Smooth muscle cell (in vitro differentiated cells): ENCODE data around the gene GLIS1. TPM values are rescaled to one million over a fixed set of nuclear protein-coding genes. Genes with fewer than 3 reads are reported as not detected.

ENCODE experiments used
- DNase-seq: peaks from one replicate; lab custom pipeline; 2025; ENCODE audit not compliant: unreplicated experiment; lab: John Stamatoyannopoulos, UW
- H2AFZ ChIP-seq: fragments of 200-600 bp; sonication (generic); 2 replicates; pipeline ENCODE4 v1.6.0; 2016; ENCODE audit warnings: antibody characterized with exemption, low read depth, mild to moderate bottlenecking
- H3F3A ChIP-seq: fragments of 200-600 bp; sonication (generic); 2 replicates; pipeline ENCODE4 v1.6.0; 2017; ENCODE audit warnings: antibody characterized with exemption, low read depth
- H3K27ac ChIP-seq: fragments of 200-600 bp; sonication (generic); 2 replicates; pipeline ENCODE4 v1.5.1; 2016; ENCODE audit warnings: low read depth, mild to moderate bottlenecking
- H3K27me3 ChIP-seq: fragments of 200-600 bp; sonication (generic); 2 replicates; pipeline ENCODE4 v1.6.1; 2016; ENCODE audit warnings: low read depth, mild to moderate bottlenecking
- H3K36me3 ChIP-seq: fragments of 200-600 bp; sonication (generic); 2 replicates; pipeline ENCODE4 v1.5.1; 2016; ENCODE audit warnings: low read depth
- H3K4me1 ChIP-seq: fragments of 200-600 bp; sonication (generic); 2 replicates; pipeline ENCODE4 v1.5.1; 2016; ENCODE audit warnings: low read depth
- H3K4me2 ChIP-seq: fragments of 200-600 bp; sonication (generic); 2 replicates; pipeline ENCODE4 v1.6.0; 2016; ENCODE audit warnings: mild to moderate bottlenecking
- H3K4me3 ChIP-seq: fragments of 200-600 bp; sonication (generic); 2 replicates; pipeline ENCODE4 v1.5.1; 2016; ENCODE audit warnings: mild to moderate bottlenecking
- H3K79me2 ChIP-seq: fragments of 200-600 bp; sonication (generic); 2 replicates; pipeline ENCODE4 v1.6.0; 2016; ENCODE audit warnings: low read depth, mild to moderate bottlenecking
- H3K9ac ChIP-seq: fragments of 200-600 bp; sonication (generic); 2 replicates; pipeline ENCODE4 v1.6.0; 2016; ENCODE audit warnings: low read depth
- H3K9me3 ChIP-seq: fragments of 200-600 bp; sonication (generic); replicated peaks from 2 replicates; pipeline ENCODE4 v1.5.1; 2016; ENCODE audit warnings: low read depth
- H4K20me1 ChIP-seq: fragments of 200-600 bp; sonication (generic); 2 replicates; pipeline ENCODE4 v1.6.0; 2016; ENCODE audit warnings: low read depth
- CTCF ChIP-seq: fragments of 200-600 bp; sonication (generic); IDR thresholded peaks from 2 replicates; pipeline ENCODE4 v1.5.1; 2017; ENCODE audit warnings: borderline replicate concordance, mild to moderate bottlenecking, antibody characterized with exemption; ENCODE audit not compliant: insufficient read depth, poor library complexity, severe bottlenecking
- WGBS: methylation state at CpG from one replicate; pipeline ENCODE4 v1.1.7; 2016; ENCODE audit warnings: low lambda C conversion rate; 5-methylcytosine and 5-hydroxymethylcytosine counted together
- polyA plus RNA-seq: library from polyadenylated mRNA; unstranded; fragments of >200 nt; fragmentation: Nextera tagmentation; extraction: Ambion mirVana; gene quantifications from 2 replicates; pipeline ENCODE4 v1.2.1, GENCODE V29; 2016
- total RNA-seq: library from RNA; depleted of rRNA; stranded (reverse); fragments of >200 nt; gene quantifications from 2 replicates; pipeline ENCODE4 v1.2.3, GENCODE V29; 2014

Gene GLIS1
- total and polyA plus RNA-seq, 2 experiments from 2014 or later: 0.36 to 4.9 TPM

GRCh38 chr1:53646732-53647131 lies 92.2 kb downstream of the GLIS1 start:
- Histone ChIP-seq H3K79me2 (no peaks in the 10 kb centered on the region), H4K20me1 (no peaks in the 10 kb centered on the region), H3K36me3 (no peaks in the 10 kb centered on the region), H2AFZ (no peak overlapping the region), H3F3A (no peaks in the 10 kb centered on the region), H3K9me3 (no peaks in the 10 kb centered on the region), H3K4me2 (no peak overlapping the region), H3K4me1 (no peaks in the 10 kb centered on the region), H3K27me3 (no peaks in the 10 kb centered on the region), H3K4me3 (no peak overlapping the region), H3K27ac (no peak overlapping the region), H3K9ac (no peak overlapping the region)
- no peak for TF ChIP-seq CTCF
- no peak for DNase-seq

- H3K4me1 ChIP-seq: no peaks in the 10 kb centered on the region
- TF ChIP-seq CTCF: no peak
- no peaks in the 10 kb centered on the region for H3K79me2 ChIP-seq
- H3K27ac ChIP-seq: no peak overlapping the region
- no peaks in the 10 kb centered on the region for H3K9me3 ChIP-seq
- WGBS: 95% methylated on average over 1 of the region's 1 CpG
- no peak overlapping the region for H3K9ac ChIP-seq
- H3K4me3 ChIP-seq: no peak overlapping the region
- H3K36me3 ChIP-seq: no peaks in the 10 kb centered on the region
- no peak overlapping the region for H3K4me2 ChIP-seq
- no peaks in the 10 kb centered on the region for H3K27me3 ChIP-seq
- no peaks in the 10 kb centered on the region for H4K20me1 ChIP-seq
- no peak overlapping the region for H2AFZ ChIP-seq
- no peaks in the 10 kb centered on the region for H3F3A ChIP-seq
- no peak for DNase-seq
Measured at GRCh38 chr1:53645690-53646078, 93.3 kb downstream of the GLIS1 start.

GRCh38 chr1:53644909-53645689 lies 93.9 kb downstream of the GLIS1 start:
- H2AFZ ChIP-seq: no peak overlapping the region
- WGBS: 81% methylated on average over 14 of the region's 14 CpGs

More at GRCh38 chr1:53644909-53645689, 93.9 kb downstream of the GLIS1 start:
- Histone ChIP-seq H3K4me1 (no peaks in the 10 kb centered on the region), H4K20me1 (no peaks in the 10 kb centered on the region), H3K27me3 (no peaks in the 10 kb centered on the region), H3K27ac (no peak overlapping the region), H3K9me3 (no peaks in the 10 kb centered on the region), H3K9ac (no peak overlapping the region), H3K79me2 (no peaks in the 10 kb centered on the region), H3K4me3 (no peak overlapping the region), H3K4me2 (no peak overlapping the region), H3K36me3 (no peaks in the 10 kb centered on the region), H3F3A (no peaks in the 10 kb centered on the region)
- no peak for TF ChIP-seq CTCF
- DNase-seq: no peak
